CD4-positive, alpha-beta T cell (primary cell): Measurements from ENCODE around the gene UBAC2. TPM values are rescaled to one million over a fixed set of nuclear protein-coding genes. Genes with fewer than 3 reads are reported as not detected.

Experiments
- ATAC-seq: fragments of 200-7000 bp; cut with Tn5 transposase; one replicate; pipeline ENCODE4 v1.10.0; 2022; ENCODE audit warnings: mild to moderate bottlenecking; ENCODE audit not compliant: poor library complexity
- CTCF ChIA-PET: fragments of 350-600 bp; sonication (Branson Sonifier 250); formaldehyde crosslinking; loops from one replicate; lab custom pipeline; 2021; ENCODE audit warnings: antibody characterized with exemption, inconsistent platforms; lab: Charles Lee
- POLR2A ChIA-PET: fragments of 350-600 bp; sonication (Branson Sonifier 250); formaldehyde crosslinking; loops from one replicate; lab custom pipeline; 2021; ENCODE audit warnings: antibody characterized with exemption, inconsistent platforms; lab: Charles Lee
- DNase-seq, 14 experiments: peaks; one replicate each; pipeline ENCODE4 v3.0.0-alpha.2; 2013 to 2020; ENCODE audit warnings: mixed read lengths in 2 of 14
- H3K27ac ChIP-seq, 2 donors: one replicate each; pipeline versions ENCODE4 v1.5.1 to v1.7.0; 2013; ENCODE audit warnings: low read length in 2 of 2, low read depth in 1 of 2, mild to moderate bottlenecking in 1 of 2
- H3K27me3 ChIP-seq, 2 experiments: 1 replicate in 1 of 2; 2 replicates in 1 of 2; pipeline versions ENCODE4 v1.6.1 to v1.7.0; 2013; ENCODE audit warnings: low read length in 2 of 2, control low read depth in 1 of 2, mild to moderate bottlenecking in 1 of 2, moderate library complexity in 1 of 2; ENCODE audit not compliant: insufficient read depth in 2 of 2, control insufficient read depth in 1 of 2
- H3K36me3 ChIP-seq: one replicate; pipeline ENCODE4 v1.6.1; 2013; ENCODE audit warnings: low read length, control low read depth; ENCODE audit not compliant: insufficient read depth
- H3K4me1 ChIP-seq: one replicate; pipeline ENCODE4 v1.6.1; 2013; ENCODE audit warnings: low read length, control low read depth; ENCODE audit not compliant: insufficient read depth
- H3K4me3 ChIP-seq: one replicate; pipeline ENCODE4 v1.5.1; 2013; ENCODE audit warnings: mild to moderate bottlenecking, low read length, moderate library complexity
- H3K9me3 ChIP-seq, 2 experiments: 1 replicate in 1 of 2; 2 replicates in 1 of 2; pipeline versions ENCODE4 v1.6.1 to v1.7.0; 2013; ENCODE audit warnings: low read length in 2 of 2, mild to moderate bottlenecking in 2 of 2, control low read depth in 1 of 2, moderate library complexity in 1 of 2; ENCODE audit not compliant: control insufficient read depth in 1 of 2, insufficient read depth in 1 of 2
- H3K27ac Mint-ChIP-seq: one replicate; pipeline ENCODE4 v1.8.0; 2020; ENCODE audit warnings: mixed read lengths
- H3K27me3 Mint-ChIP-seq: one replicate; pipeline ENCODE4 v1.8.0; 2021; ENCODE audit warnings: mixed read lengths
- H3K36me3 Mint-ChIP-seq: one replicate; pipeline ENCODE4 v1.8.0; 2021; ENCODE audit warnings: low read depth, mixed read lengths
- H3K4me1 Mint-ChIP-seq: one replicate; pipeline ENCODE4 v1.8.0; 2021; ENCODE audit warnings: low read depth, mixed read lengths
- H3K4me3 Mint-ChIP-seq: one replicate; pipeline ENCODE4 v1.8.0; 2020; ENCODE audit warnings: mild to moderate bottlenecking, mixed read lengths
- H3K9me3 Mint-ChIP-seq: one replicate; pipeline ENCODE4 v1.8.0; 2020; ENCODE audit warnings: mixed read lengths
- CTCF ChIP-seq: fragments of 200-600 bp; IDR thresholded peaks from one replicate; pipeline ENCODE4 v1.8.0; 2022; ENCODE audit warnings: antibody characterized with exemption, mild to moderate bottlenecking
- intact Hi-C, 2 experiments: fragments of 100-400 bp; cut with DNase I in 1 of 2; cut with micrococcal nuclease in 1 of 2; formaldehyde crosslinking; loops; one replicate each; pipeline versions ENCODE4 v1.15.1 to v1.9.0; 2023 to 2025; cut with DNase I, micrococcal nuclease
- total RNA-seq, 174 experiments: library from RNA in 2 of 174; stranded (reverse) in 2 of 174; gene quantifications; one replicate each; pipeline ENCODE4 v1.2.3 and lab custom pipeline; 2021 to 2026

The UBAC2 gene
- total RNA-seq, 2 experiments from 2014 or later, result 59.8 to 67.4 TPM

- TF ChIP-seq CTCF, result no peak
Measured at GRCh38 chr13:99164226-99164625, 36.4 kb upstream of the UBAC2 start.

GRCh38 chr13:99165753-99166587, 34.7 kb upstream of the UBAC2 start:
- intact Hi-C loops, result no loop called here
- Histone ChIP-seq H3K4me3 (no peak overlapping the region), H3K27ac (no peak overlapping the region), H3K27me3 (peaks cover 0 to 2% of the 10 kb centered on the region in 2 experiments), H3K4me1 (no peaks in the 10 kb centered on the region), H3K9me3 (no peaks in the 10 kb centered on the region), H3K36me3 (no peaks in the 10 kb centered on the region)
- Mint-ChIP-seq H3K27me3 (no peaks in the 10 kb centered on the region), H3K27ac (no peak overlapping the region), H3K4me3 (no peak overlapping the region), H3K9me3 (peaks cover 2% of the 10 kb centered on the region), H3K36me3 (no peaks in the 10 kb centered on the region), H3K4me1 (no peaks in the 10 kb centered on the region)
- ChIA-PET POLR2A (interaction anchor here (1.0 kb wide), 1 partner anchor 271 kb away, joined by 4 read pairs; no protein-coding TSS in a partner anchor), CTCF (no interaction called here)
- no peak for TF ChIP-seq CTCF
- DNase-seq, result no peak
- ATAC-seq, result no peak

More at GRCh38 chr13:99164226-99164625, 36.4 kb upstream of the UBAC2 start:
- H3K9me3 Mint-ChIP-seq, result peaks cover 2% of the 10 kb centered on the region
- no peaks in the 10 kb centered on the region for H3K4me1 Mint-ChIP-seq
- ATAC-seq (no peak), DNase-seq (no peak)
- no peak overlapping the region for H3K4me3 Mint-ChIP-seq
- H3K27me3 Mint-ChIP-seq, result no peaks in the 10 kb centered on the region
- intact Hi-C loops, result no loop called here
- no peak overlapping the region for H3K27ac ChIP-seq
- no peaks in the 10 kb centered on the region for H3K36me3 Mint-ChIP-seq
- no peaks in the 10 kb centered on the region for H3K36me3 ChIP-seq
- H3K4me3 ChIP-seq, result no peak overlapping the region
- H3K9me3 ChIP-seq, result no peaks in the 10 kb centered on the region
- H3K27me3 ChIP-seq, result peaks cover 0 to 2% of the 10 kb centered on the region in 2 experiments
- no peaks in the 10 kb centered on the region for H3K4me1 ChIP-seq
- CTCF ChIA-PET, result no interaction called here
- POLR2A ChIA-PET, result no interaction called here
- no peak overlapping the region for H3K27ac Mint-ChIP-seq

- Histone ChIP-seq H3K27ac (no peak overlapping the region), H3K27me3 (no peaks in the 10 kb centered on the region), H3K4me3 (no peak overlapping the region), H3K36me3 (no peaks in the 10 kb centered on the region), H3K4me1 (peaks cover 15% of the 10 kb centered on the region), H3K9me3 (no peaks in the 10 kb centered on the region)
- intact Hi-C loops, result no loop called here
- Mint-ChIP-seq H3K27ac (no peak overlapping the region), H3K4me3 (no peak overlapping the region), H3K4me1 (peaks cover 12% of the 10 kb centered on the region), H3K9me3 (no peaks in the 10 kb centered on the region), H3K27me3 (no peaks in the 10 kb centered on the region), H3K36me3 (no peaks in the 10 kb centered on the region)
- POLR2A ChIA-PET, result interaction anchor here (0.8 to 1.3 kb wide), 2 partner anchors 28 to 87 kb away, joined by 3 read pairs; partner anchors contain the start of gene UBAC2
- TF ChIP-seq CTCF, result no peak
- ATAC-seq, result no peak
- CTCF ChIA-PET, result interaction anchor here (1.6 kb wide), 1 partner anchor 93 kb away, joined by 6 read pairs; no protein-coding TSS in a partner anchor
- no peak for DNase-seq
Measured at GRCh38 chr13:99172951-99173350, 27.7 kb upstream of the UBAC2 start.
